Measurements from ENCODE around the gene TMIGD3. TPM values are rescaled to one million over a fixed set of nuclear protein-coding genes. Genes with fewer than 3 reads are reported as not detected.
"Not testable (repeated sequence)": the region's sequence is repeated elsewhere in the genome, so short reads cannot be mapped to it uniquely, and the experiment has no call there.

The TMIGD3 gene
- polyA plus RNA-seq, 3 donors: 2.0 to 3.1 (median 2.1) TPM

DNA sequence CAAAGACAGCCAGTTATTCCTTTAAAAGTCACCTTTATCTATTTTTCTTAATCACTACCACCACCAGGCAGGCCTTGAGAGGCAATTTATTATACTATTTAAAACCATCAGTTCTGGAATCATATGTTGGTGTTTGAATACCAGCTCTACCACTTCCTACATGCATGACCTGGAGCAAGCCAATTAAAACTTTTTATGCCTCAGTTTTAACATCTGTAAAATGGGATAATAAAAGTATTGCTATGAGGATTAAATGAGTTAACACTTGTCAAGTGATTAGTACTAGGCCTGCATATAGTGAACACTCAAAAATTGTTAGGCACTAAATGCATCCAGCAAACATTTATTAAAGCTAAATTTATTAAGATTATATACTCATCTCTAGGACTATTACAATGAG is 49.2 kb upstream of the TMIGD3 start:
- Mint-ChIP-seq H3K4me1 (no peaks in the 10 kb centered on the region), H3K4me3 (no peak overlapping the region), H3K27me3 (ENCODE audit: low read depth in 3 of 3) (peaks cover 0 to 4% (median 2%) of the 10 kb centered on the region in 3 donors), H3K36me3 (no peaks in the 10 kb centered on the region), H3K27ac (no peak overlapping the region), H3K9me3 (peaks cover 0 to 2% (median 0%) of the 10 kb centered on the region in 7 donors)
- Histone ChIP-seq H3K4me1 (ENCODE audit: control insufficient read depth in 1 of 2, insufficient read depth in 2 of 2, low read length in 2 of 2) (no peaks in the 10 kb centered on the region), H3K79me2 (ENCODE audit: insufficient read depth, low read length) (no peaks in the 10 kb centered on the region), H3K36me3 (replicated peaks in 1 of 2; ENCODE audit: control insufficient read depth in 1 of 2, insufficient read depth in 2 of 2, low read length in 2 of 2) (no peaks in the 10 kb centered on the region), H3K9me3 (replicated peaks in 1 of 2; ENCODE audit: control insufficient read depth in 1 of 2, insufficient read depth in 1 of 2, low read length in 2 of 2) (no peaks in the 10 kb centered on the region), H3K27me3 (ENCODE audit: control insufficient read depth in 2 of 2, insufficient read depth in 2 of 2, low read length in 2 of 2) (no peaks in the 10 kb centered on the region), H2AFZ (ENCODE audit: insufficient read depth, low read depth, low read length, poor library complexity, severe bottlenecking) (no peak overlapping the region), H3K9ac (ENCODE audit: insufficient read depth, low read length, poor library complexity, severe bottlenecking) (no peak overlapping the region), H3K4me2 (replicated peaks; ENCODE audit: extremely low read depth, low read length, poor library complexity, severe bottlenecking) (no peak overlapping the region), H3K27ac (ENCODE audit: low read depth in 1 of 2, low read length in 2 of 2) (no peak overlapping the region), H3K4me3 (replicated peaks in 1 of 3; ENCODE audit: low read depth in 2 of 3, low read length in 3 of 3) (no peak overlapping the region), H4K20me1 (ENCODE audit: insufficient read depth, low read length) (no peaks in the 10 kb centered on the region)
- no peak for DNase-seq
- intact Hi-C loops (cut with micrococcal nuclease): no loop called here
- TF ChIP-seq, protein P1, sequence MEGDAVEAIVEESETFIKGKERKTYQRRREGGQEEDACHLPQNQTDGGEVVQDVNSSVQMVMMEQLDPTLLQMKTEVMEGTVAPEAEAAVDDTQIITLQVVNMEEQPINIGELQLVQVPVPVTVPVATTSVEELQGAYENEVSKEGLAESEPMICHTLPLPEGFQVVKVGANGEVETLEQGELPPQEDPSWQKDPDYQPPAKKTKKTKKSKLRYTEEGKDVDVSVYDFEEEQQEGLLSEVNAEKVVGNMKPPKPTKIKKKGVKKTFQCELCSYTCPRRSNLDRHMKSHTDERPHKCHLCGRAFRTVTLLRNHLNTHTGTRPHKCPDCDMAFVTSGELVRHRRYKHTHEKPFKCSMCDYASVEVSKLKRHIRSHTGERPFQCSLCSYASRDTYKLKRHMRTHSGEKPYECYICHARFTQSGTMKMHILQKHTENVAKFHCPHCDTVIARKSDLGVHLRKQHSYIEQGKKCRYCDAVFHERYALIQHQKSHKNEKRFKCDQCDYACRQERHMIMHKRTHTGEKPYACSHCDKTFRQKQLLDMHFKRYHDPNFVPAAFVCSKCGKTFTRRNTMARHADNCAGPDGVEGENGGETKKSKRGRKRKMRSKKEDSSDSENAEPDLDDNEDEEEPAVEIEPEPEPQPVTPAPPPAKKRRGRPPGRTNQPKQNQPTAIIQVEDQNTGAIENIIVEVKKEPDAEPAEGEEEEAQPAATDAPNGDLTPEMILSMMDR (IDR thresholded peaks at IDR 0.05): no peak

DNA sequence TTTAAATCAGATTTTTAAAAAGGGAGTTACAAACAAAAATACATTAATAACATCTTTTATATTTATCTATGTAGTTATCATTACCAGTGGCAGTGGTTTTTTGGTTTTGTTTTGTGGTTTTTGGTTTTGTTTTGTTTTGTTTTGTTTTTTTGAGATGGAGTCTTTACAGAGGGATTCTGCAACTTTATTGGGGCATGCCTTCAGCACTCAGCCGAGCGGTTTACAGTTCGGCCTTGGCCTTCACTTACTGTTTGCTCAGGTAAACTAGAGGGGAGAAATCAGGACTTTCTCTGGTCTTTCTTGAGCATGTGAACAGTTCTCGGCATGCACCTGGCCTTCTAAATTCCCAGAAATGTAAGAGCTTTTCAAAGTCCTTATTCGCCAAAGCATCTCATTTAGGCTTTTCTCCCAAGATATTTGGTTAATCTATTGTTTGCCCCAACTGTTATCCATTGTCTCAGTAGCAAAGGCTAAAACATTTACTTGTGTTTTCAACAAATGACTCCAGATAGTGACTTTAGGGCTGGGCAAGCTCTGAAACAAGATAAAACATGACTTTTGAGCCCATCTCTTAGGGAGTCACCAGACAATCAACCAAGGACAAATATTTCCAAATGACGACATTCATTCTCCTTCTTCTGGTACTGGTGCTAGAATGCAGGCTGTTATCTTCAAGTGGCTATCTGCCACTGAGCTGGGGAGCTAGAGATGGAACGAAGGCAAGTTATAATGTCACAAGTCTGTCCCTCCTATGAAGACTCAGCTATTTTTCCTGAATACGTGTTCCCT is 48.4 kb upstream of the TMIGD3 start:
- H3K9me3 ChIP-seq (replicated peaks in 1 of 2; ENCODE audit: control insufficient read depth in 1 of 2, insufficient read depth in 1 of 2, low read length in 2 of 2): no peaks in the 10 kb centered on the region
- H3K79me2 ChIP-seq (ENCODE audit: insufficient read depth, low read length): no peaks in the 10 kb centered on the region
- WGBS (ENCODE audit: insufficient coverage): 92% methylated on average over 2 of the region's 8 CpGs
- H3K4me2 ChIP-seq (replicated peaks; ENCODE audit: extremely low read depth, low read length, poor library complexity, severe bottlenecking): no peak overlapping the region
- no peak overlapping the region for H3K4me3 ChIP-seq (replicated peaks in 1 of 3; ENCODE audit: low read depth in 2 of 3, low read length in 3 of 3)
- intact Hi-C loops (cut with micrococcal nuclease): no loop called here
- H2AFZ ChIP-seq (ENCODE audit: insufficient read depth, low read depth, low read length, poor library complexity, severe bottlenecking): no peak overlapping the region
- no peaks in the 10 kb centered on the region for H3K4me1 ChIP-seq (ENCODE audit: control insufficient read depth in 1 of 2, insufficient read depth in 2 of 2, low read length in 2 of 2)
- no peak overlapping the region for H3K4me3 Mint-ChIP-seq
- no peak for DNase-seq
- H3K27ac Mint-ChIP-seq: no peak overlapping the region
- TF ChIP-seq, protein P1 (IDR thresholded peaks at IDR 0.05): no peak
- H4K20me1 ChIP-seq (ENCODE audit: insufficient read depth, low read length): no peaks in the 10 kb centered on the region
- peaks cover 0 to 2% (median 0%) of the 10 kb centered on the region in 7 donors for H3K9me3 Mint-ChIP-seq
- H3K27me3 Mint-ChIP-seq (ENCODE audit: low read depth in 3 of 3): peaks cover 0 to 4% (median 0%) of the 10 kb centered on the region in 3 donors
- H3K27me3 ChIP-seq (ENCODE audit: control insufficient read depth in 2 of 2, insufficient read depth in 2 of 2, low read length in 2 of 2): no peaks in the 10 kb centered on the region
- H3K36me3 ChIP-seq (replicated peaks in 1 of 2; ENCODE audit: control insufficient read depth in 1 of 2, insufficient read depth in 2 of 2, low read length in 2 of 2): no peaks in the 10 kb centered on the region
- H3K27ac ChIP-seq (ENCODE audit: low read depth in 1 of 2, low read length in 2 of 2): no peak overlapping the region
- no peak overlapping the region for H3K9ac ChIP-seq (ENCODE audit: insufficient read depth, low read length, poor library complexity, severe bottlenecking)
- H3K4me1 Mint-ChIP-seq: no peaks in the 10 kb centered on the region
- H3K36me3 Mint-ChIP-seq: no peaks in the 10 kb centered on the region

DNA sequence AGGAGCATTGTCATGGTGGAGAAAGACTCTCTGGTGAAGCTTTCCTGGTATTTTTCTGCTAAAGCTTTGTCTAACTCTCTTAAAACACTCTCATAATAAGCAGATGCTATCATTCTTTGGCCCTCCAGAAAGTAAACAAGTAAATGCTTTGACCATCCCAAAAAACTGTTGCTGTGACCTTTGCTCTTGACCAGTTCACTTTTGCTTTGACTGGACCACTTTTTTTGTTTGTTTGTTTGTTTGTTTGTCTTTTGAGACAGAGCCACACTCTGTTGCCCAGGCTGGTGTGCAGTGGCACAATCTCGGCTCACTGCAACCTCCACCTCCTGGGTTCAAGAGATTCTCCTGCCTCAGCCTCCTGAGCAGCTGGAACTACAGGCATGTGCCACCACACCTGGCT is 44.4 kb upstream of the TMIGD3 start:
- H3K4me1 ChIP-seq (ENCODE audit: control insufficient read depth in 1 of 2, insufficient read depth in 2 of 2, low read length in 2 of 2); H3K27me3 Mint-ChIP-seq (ENCODE audit: low read depth in 3 of 3); intact Hi-C loops (cut with micrococcal nuclease); H3K4me1 Mint-ChIP-seq; H3K27ac Mint-ChIP-seq; H3K4me2 ChIP-seq (replicated peaks; ENCODE audit: extremely low read depth, low read length, poor library complexity, severe bottlenecking); DNase-seq; H4K20me1 ChIP-seq (ENCODE audit: insufficient read depth, low read length); H3K27ac ChIP-seq (ENCODE audit: low read depth in 1 of 2, low read length in 2 of 2); H3K9me3 ChIP-seq (replicated peaks in 1 of 2; ENCODE audit: control insufficient read depth in 1 of 2, insufficient read depth in 1 of 2, low read length in 2 of 2); H3K9me3 Mint-ChIP-seq; H3K79me2 ChIP-seq (ENCODE audit: insufficient read depth, low read length); H3K9ac ChIP-seq (ENCODE audit: insufficient read depth, low read length, poor library complexity, severe bottlenecking); H3K27me3 ChIP-seq (ENCODE audit: control insufficient read depth in 2 of 2, insufficient read depth in 2 of 2, low read length in 2 of 2); H3K36me3 Mint-ChIP-seq; H3K36me3 ChIP-seq (replicated peaks in 1 of 2; ENCODE audit: control insufficient read depth in 1 of 2, insufficient read depth in 2 of 2, low read length in 2 of 2); H2AFZ ChIP-seq (ENCODE audit: insufficient read depth, low read depth, low read length, poor library complexity, severe bottlenecking); H3K4me3 Mint-ChIP-seq; H3K4me3 ChIP-seq (replicated peaks in 1 of 3; ENCODE audit: low read depth in 2 of 3, low read length in 3 of 3): not testable (repeated sequence)
- no CpG with 5 or more reads among the region's 1 CpG for WGBS (ENCODE audit: insufficient coverage)
